Nasal cavity respiratory epithelium epithelial cell of viscerocranial mucosa (primary cell): Measurements from ENCODE around the gene LSM4. TPM values are rescaled to one million over a fixed set of nuclear protein-coding genes. Genes with fewer than 3 reads are reported as not detected.

Source experiments
- total RNA-seq: library from RNA; depleted of rRNA; stranded (reverse); fragments of >200 nt; gene quantifications from 2 replicates; pipeline ENCODE4 v1.2.3, GENCODE V29; 2014

The LSM4 gene
- 114 and 182 TPM in 2 replicates for total RNA-seq

GRCh38 chr19:18322759-18323460 lies at the start of gene LSM4:
TSS of gene LSM4 (minus strand) at chr19:18323076. CDS start at chr19:18323020, 56 bp downstream.

DNA sequence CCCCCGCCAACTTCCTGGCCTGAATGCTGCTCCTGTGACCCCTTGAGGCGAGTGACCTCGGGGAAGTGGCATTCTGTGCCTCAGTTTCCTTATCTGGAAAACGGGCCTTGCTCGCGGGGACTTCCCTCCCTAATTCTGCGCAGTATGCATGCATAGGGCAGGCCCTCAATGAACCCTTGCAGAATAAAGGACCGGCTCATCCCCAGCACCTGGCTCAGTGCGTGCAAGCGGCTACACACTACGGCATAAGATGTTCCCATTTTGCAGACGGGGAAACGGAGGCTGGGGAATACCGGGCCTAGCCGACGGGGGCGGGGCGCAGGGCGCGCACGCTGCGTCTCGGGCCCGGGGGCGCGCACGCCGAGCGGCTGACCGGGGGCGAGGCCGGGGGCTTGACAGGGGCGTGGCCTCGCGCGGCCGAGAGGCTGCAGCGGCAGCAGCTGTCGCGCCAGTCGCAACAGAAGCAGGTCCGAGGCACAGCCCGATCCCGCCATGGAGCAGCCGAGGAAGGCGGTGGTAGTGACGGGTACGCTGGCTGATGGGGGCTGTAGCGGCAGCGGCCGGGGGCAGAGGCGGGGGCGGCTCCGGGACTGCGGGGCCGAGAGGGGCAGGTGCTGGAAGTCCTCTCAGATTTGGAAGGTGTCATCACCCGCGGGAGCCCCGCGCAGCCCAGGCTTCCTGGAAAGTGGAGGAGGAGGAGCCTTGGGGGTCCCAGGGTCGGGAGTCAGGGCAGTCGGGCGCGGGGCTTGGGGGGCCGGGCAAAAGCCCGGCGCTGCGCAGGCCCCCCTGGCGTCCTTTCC lies 17.5 kb upstream of the LSM4 start, which contains the start of gene PGPEP1:
PGPEP1 (plus strand) TSS at position 409 of the 800 bp plus-strand sequence; CDS start at position 493, 84 bp downstream.

GRCh38 chr19:18281082-18282020 lies 41.5 kb downstream of the LSM4 start, which contains the start of gene JUND:
TSS of gene JUND (minus strand) at chr19:18281622. CDS start at chr19:18281484, 138 bp downstream.

DNA sequence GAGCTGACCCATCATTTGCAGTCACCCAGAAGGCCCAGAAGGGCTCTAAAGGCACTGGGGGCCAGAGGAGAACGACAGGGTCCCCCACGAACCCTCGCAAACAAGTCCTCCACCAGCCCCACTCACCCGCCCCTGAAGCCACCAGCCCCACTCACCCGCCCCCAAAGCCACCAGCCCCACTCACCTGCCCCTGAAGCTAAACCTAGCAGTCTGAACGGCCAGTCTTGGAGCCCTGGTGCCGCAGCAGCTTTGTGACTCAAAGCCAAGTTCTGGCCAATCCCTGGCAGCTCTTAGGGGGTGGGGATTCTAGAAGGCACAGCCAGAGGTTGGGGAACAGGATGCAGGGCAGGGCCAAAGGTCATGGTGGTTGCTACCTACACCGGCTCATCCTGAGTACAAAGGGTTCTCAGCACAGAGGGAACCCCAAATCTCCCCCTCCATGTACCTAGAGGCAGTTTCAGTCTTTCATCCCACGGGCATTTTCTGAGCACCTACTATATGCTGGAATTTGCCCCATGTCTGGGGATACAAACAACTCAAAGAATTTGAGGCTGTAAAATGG lies 48.6 kb downstream of the LSM4 start, which contains the start of gene IQCN:
IQCN (minus strand) TSS at position 234 of the 562 bp plus-strand sequence. CDS start 4,974 bp downstream, outside the sequence.

Other genes starting within 250 kb of the LSM4 start
- gene IL12RB1, start 236.1 kb downstream of the LSM4 start, total RNA-seq: under 0.01 TPM in 1 of 2 replicates, not detected in the other
- 1.7 and 5.1 TPM in 2 replicates for gene MAST3, start 225.3 kb downstream of the LSM4 start, total RNA-seq
- gene PIK3R2, start 169.9 kb downstream of the LSM4 start, total RNA-seq: 8.2 and 46.5 TPM in 2 replicates
- 28.7 and 36.9 TPM in 2 replicates for gene IFI30, start 149.3 kb downstream of the LSM4 start, total RNA-seq
- 8.8 and 21.9 TPM in 2 replicates for gene MPV17L2, start 129.9 kb downstream of the LSM4 start, total RNA-seq
- gene RAB3A, start 119.0 kb downstream of the LSM4 start, total RNA-seq: under 0.01 and 1.4 TPM in 2 replicates
- under 0.01 and 0.14 TPM in 2 replicates for gene PDE4C, start 96.6 kb downstream of the LSM4 start, total RNA-seq
- 0.36 TPM in 1 of 2 replicates, not detected in the other for gene IQCN, start 48.6 kb downstream of the LSM4 start, total RNA-seq
- 129 and 153 TPM in 2 replicates for gene JUND, start 41.5 kb downstream of the LSM4 start, total RNA-seq
- 15.3 and 17.4 TPM in 2 replicates for gene PGPEP1, start 17.5 kb upstream of the LSM4 start, total RNA-seq
- 172 and 183 TPM in 2 replicates for gene GDF15, start 63.1 kb upstream of the LSM4 start, total RNA-seq
- 0.07 TPM in 1 of 2 replicates, not detected in the other for gene LRRC25, start 74.5 kb upstream of the LSM4 start, total RNA-seq
- gene SSBP4, start 96.3 kb upstream of the LSM4 start, total RNA-seq: 13.7 and 17.4 TPM in 2 replicates
- 18.8 and 40.4 TPM in 2 replicates for gene ISYNA1, start 115.1 kb upstream of the LSM4 start, total RNA-seq
- 13.7 and 17.2 TPM in 2 replicates for gene ELL, start 199.0 kb upstream of the LSM4 start, total RNA-seq
- gene FKBP8, start 220.5 kb upstream of the LSM4 start, total RNA-seq: 163 and 204 TPM in 2 replicates
- 47.2 and 53.5 TPM in 2 replicates for gene KXD1, start 234.8 kb upstream of the LSM4 start, total RNA-seq
- gene UBA52, start 248.8 kb upstream of the LSM4 start, total RNA-seq: 608 and 661 TPM in 2 replicates